HG02973 (cell line): Measurements from ENCODE around the gene STARD5.

Experiments
- ATAC-seq: cut with Tn5 transposase; IDR thresholded peaks from one replicate; pipeline ENCODE4 v1.9.1; 2021; ENCODE audit warnings: moderate library complexity; ENCODE audit not compliant: unreplicated experiment

The STARD5 gene

DNA sequence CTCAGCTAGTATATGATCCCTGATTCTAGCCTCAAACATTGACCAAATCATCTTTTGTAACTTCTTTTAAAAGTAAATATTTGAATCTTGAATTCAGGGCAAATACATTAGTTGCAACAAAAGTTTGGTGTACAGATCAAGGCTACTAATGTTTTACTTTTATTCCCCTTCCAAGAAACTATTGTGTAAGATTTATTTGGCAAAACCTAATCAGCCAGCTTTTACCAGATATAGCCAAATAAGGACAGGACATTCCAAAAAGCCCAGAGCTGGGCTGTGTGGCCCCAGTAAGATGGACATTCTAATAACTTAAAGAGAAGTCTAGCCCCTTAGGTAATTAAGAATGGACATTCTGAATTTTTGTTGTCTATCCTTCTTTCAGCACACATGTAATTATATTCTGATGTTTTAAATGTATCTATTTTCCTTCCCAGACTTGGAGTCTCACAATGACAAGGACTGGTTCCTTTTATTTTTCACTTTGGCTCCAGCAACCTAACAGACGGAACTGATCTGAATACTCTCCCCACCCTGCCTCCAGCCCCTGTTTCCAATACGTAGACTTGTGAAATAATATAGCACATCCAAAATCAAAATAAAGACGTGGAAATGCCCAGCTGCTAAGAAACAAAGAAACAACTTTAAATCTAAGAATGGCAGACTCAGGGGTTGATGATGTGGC, 48.1 kb downstream of the STARD5 start:
- no peak for ATAC-seq

DNA sequence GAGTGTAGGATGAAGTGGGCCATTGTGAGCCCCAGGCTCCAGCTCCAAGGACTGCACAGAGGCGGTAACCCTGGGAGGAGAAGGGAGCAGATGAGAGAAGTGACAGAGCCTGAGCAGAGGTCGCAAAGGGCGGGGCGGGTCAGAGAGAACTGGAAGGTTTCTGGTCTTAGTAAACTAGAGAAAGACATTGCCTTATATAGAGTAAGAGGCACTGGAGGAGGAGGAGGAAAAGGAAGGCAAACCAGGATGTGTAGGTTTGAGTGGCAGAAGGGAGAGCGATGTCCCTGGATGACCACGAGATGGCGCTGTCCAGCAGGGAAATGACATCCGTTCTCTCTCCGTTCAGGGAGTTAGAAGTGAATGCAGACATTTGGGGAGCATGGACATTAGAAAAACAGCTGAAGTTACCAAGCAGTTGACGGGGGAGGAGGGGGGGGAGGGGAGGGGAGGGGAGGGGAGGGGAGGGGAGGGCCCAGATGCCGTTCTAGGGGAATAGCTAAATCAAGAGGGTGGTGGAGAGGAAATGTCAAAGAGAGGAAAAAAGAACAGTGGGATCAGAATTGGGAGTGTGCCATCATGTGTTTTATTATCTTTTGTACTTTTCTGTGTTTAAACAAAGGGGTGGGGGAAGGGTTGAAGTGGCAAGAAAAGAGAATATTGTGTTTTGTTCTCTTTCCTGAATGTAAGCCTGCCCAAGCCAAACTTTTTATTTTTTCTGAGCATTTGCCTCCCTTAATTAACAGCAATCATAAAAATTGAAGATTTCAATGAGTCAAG, 48.8 kb downstream of the STARD5 start:
- peak; percentile 79 for ATAC-seq

DNA sequence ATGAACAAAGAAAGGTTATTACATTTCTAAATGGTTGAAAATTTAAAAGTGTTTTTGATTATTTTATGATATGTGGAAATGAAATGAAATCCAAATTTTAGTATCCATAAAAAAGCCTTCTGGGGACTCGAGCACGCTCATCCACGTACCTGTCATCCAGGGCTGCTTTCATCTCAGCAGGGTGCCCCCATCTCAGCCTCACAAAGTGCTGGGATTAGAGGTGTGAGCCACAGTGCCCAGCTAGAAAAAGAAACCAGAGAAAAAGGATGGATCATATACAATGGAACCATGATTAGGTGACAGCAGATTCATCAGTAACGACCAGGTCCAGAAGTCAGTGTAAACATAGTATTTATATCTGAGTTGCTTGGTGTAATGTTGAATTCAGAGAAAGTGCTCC, 49.7 kb downstream of the STARD5 start:
- ATAC-seq: no peak

DNA sequence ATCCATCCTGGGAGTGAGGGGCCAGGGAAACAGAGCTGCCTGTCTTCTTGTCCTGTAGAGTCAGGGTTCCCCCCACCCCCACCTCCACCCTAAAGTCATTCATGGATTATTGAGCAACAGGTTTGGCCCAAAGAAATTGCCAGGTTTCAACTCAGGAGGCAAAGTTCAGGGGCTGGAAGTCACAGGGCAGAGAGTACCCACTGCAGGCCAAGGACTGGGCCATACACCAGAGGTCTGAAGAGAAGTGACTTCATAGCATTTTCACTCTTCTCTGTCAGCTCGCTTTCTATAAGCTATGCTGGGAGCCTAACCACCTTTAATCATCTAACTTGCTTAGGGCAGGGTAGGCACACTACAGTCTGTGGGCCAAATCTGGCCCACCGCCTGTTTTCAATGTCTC, 50.1 kb downstream of the STARD5 start:
- ATAC-seq: no peak

DNA sequence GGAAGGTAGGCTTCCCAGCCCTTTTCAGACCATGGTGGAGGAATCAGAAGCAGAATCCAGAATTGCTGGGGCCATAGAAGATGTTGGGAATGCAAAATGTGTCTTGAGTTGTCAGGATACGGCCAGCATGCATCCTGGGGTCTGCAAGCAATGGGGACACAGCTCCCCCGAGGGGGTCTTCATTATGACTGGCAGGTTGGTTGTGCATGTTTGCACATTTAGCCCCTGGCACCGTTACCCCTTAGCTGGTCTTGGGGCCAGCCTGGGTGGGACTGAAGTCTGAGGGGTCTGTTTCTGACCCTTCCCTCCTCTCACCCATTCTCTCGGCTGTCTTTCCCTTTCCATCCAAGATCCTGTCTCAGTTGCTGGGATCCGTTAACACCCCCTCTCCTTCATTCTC, 50.7 kb downstream of the STARD5 start:
- ATAC-seq: no peak

DNA sequence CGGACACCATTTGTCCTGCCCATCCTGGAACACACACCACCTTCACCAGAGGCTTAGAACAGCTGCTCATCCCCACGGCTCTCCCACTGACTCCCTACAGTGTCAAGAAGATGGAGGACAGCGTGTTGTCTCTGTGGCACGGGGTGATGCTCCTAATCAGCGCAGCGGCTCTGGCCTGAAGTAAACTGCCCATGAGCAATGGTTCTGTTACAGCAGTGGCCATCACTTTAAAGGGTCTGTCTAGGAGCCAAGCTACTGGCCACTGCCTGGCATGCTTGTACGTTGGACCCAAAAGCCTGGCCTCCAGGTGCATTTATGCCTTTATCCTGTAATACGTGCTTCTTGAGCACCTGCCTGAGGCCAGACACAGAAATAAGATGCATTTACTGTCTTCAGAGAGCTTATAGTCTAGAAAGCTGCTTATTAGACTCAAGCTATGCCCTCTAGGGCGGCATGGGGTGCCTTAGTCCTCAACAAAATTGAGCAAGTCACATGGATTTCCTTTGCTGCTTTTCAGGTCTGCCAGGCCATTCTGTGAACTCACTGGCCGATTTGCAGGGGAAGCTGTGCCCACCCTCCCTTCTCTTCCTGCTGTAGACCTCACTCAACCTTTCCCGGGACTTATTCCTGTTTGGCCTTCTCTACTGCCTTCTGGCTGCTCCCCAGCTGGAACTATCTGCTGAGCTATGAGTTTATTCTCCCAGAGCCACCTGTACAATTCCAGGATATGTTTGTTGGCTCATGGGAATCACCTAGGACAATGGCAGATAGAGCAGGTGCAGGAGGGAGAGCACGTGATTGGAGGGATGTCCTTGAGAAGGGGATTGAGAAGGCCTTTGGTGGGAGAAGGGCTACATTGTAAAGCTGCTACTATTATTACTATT, 51.9 kb downstream of the STARD5 start:
- ATAC-seq: no peak

DNA sequence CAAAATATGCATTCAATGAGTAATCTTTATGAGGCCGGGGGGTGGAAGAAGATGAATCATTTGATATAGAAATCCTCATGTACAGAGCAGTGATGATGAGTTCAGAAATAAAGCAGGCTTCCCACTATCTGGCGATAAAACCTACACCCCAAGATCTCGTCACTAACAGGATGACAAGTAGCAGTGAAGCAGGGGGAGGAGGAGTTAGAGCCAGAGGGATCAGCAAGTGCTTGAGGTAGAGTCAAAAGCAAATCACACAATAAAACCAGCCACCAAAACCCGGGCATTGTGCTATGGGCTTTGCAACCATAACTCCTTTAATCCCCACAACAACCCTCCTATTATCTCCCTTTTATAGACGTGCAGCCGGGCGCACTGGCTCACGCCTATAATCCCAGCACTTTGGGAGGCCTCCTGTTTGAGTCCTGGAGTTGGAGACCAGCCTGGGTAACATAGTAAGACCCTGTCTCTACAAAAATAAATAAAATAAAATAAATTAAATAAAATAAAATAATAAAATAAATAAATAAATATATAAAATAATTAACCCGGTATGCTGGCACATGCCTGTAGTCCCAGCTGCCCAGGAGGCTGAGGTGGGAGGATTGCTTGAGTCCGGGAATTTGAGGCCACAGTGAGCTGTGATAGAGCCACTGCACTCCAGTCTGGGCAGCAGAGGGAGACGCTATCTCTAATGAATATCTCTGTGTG, 53.0 kb downstream of the STARD5 start:
- ATAC-seq: no peak

DNA sequence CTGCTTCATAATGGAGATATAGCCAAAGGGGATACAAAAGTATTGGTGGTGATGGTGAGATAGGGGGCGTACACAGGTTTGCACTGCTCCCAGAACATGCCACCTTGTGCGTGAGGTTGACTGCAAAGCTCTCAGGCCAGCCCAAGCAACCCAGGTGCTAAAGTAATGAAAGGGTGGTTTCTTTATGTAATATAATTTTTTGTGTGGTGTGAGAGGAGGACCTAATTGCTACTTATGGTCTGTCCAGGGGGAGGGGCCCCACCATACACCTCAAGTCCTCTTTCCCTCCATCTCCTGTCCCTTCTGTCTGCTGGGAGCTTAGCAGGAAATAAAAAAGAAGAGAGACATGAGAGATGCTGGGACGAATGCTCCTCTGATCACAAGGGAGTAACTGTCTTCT, 53.8 kb downstream of the STARD5 start:
- ATAC-seq: no peak

DNA sequence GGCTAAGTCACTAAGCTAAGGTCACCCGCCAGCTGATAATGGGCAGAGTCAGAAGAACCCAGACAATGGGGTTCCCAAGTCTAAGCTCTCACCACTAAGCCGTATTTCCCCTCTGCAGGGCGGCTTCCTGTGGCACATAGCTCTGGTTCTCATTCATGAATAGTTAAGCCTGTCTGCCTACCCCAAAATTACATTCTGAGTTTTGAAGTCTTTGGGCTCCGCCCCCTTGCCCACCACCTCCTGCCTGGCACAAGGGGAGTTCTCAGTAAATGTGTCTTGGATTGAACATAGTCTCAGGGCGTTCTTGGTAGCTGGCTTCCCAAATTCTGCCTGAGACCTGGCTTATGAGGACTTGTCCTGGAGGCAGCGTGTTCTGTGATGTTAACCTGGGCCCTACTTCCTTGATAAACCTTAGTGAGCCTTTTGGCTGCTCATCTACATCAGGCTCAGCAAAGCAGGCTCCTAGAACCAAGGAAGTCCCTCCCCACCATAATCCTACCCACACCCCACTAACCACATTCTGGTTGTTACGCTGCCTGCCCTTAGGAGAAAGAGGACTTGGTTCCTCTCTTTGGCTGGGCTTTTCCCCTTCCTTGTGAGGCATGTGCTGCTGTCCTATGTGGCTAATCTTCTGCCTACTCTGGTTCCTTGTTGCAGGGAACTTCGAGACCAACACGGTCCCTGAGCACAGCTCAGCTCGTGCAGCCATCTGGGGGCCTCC, 54.9 kb downstream of the STARD5 start:
- no peak for ATAC-seq

DNA sequence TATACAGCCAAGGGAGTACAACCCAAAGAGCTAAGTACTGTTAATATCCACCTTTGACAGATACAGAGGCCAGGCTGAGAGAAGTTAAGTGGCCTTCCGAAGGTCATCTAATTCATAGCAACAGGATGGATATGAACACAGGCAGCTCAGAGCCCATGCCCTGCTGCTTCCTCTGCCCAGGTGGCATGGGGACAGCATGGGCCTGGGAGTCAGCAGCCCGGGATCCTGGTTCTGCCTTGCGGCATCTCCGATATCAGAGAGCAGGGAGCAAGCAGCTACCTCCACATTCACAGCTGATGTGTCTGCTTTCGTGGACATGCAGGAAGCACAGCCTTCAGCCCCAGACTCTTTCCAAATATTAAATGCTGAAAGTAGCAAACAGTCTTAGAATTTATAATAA, 55.6 kb downstream of the STARD5 start:
- ATAC-seq: no peak

DNA sequence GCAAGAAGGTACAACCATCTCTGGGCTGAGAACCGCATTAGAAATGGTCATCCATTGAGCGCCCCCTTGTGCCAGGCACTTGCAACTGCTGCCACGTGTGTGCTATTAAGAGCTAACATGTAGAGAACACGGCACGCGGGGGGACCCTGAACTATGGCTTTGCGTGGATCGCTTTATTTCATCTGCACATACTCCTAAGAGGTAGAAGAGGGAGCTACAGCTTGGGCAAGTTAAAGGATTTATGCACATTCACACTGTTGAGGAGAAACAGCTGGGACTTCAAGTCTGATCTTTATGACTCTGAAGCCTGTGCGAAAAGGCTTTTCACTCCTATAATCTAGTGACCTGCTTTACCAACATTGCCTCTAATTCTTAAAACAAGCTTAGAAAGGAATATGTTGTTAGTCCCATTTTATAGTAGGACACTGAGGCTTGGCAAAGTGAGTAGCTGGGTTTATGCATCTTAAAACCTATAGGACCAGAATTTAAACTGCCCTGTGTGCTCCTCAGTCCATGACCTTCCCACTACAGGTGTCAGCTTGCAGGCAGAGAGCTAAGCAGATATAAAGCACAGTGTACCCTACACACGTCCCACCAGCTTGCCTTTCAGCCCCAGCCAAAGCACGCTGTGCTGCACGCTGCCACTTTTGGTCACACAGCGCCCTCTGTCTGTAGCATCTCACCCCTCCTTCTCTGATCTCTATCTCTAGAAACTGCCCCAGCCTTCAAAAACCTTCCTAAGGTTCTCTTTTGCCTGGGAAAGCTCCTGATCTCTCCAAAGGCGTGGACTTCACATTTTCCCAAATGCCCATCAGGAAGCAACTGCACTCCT, 57.8 kb downstream of the STARD5 start:
- ATAC-seq: peak; percentile 68

DNA sequence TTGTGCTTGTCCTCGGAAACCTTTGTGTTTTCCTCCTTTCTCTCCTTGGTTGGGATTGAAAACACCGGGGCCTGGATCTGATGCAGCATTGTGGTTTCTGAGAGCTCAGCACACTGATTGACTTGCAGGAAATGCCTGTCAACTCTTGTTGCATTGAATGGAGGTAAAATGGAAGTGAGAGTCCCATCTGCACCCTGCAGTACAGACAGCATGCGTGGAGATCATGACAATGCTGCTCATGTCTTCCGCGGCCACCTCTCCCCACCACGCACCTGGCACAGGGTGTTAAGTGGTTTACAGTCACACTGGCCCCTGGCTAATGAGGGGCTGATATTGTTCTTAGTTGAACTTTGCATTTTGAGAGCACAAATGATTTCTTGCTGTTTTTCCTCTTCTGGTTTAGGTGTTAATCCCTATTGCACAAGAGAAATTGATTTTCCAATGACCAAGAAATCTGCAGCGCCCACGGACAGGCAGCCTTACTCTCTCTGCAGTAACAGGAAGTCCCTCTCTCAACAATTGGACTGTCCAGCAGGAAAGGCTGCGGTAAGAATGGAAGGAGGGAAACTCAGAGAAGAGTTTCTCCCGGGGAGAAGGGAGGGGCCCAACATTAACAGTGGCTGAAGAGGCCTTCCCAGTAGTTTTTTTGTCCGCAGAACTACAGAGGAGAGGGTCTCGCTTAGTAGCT, 58.5 kb downstream of the STARD5 start:
- ATAC-seq: peak; percentile 12

DNA sequence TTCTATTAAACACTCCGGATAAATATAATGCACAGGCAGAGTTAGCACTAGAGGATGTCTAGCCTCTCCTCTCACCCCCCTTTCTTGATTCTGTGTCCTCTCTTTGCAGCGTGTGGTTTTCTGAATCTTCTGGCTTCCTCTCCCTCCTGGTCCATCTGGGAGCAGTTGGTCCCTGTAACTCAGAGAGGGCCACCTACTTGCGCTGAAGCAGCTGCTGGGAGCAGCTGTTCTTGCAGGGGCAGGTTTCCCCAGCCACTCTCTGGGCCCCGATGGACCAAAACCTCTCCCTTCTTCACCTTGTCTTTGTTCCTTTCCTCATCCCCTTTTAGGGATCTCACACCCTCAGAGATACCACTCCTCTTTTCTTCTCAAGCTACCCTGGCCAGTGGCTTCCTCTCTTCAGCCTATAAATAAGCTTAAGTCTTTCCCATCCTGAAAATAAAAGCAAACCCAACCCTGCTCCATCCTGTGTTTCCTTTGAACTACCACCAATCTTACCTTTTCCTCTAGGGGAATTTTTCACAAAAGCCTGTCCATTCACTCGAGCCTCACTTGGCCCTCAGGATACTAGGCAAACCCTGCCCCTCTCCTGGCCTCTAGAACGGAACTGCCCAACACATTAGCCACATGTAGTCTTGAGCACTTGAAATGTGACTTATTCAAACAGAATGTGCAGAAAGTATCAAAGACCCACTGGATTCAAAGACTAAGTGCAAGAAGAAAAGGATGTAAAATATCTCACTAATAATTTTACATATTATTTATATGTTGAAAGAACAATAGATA, 59.7 kb downstream of the STARD5 start:
- ATAC-seq: no peak

DNA sequence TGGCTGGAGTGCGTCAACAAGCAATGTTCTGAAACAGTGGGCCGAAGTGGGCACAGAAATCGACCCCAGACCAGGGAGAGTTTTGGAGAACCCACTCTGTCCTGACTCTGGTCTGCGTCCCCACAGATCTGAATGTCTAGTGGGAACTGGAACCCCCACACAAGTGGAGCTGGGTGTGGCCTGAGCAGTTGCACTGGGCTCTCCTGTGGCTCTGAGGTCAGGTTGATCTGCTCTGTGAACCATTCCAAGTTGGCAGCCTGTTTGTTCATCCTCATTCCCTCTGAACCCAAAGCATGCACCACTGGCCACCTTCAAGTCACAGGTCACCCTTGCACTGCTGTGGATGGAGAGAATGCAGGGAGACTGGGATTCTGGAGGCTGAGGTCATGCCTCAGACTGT, 60.5 kb downstream of the STARD5 start:
- ATAC-seq: no peak

DNA sequence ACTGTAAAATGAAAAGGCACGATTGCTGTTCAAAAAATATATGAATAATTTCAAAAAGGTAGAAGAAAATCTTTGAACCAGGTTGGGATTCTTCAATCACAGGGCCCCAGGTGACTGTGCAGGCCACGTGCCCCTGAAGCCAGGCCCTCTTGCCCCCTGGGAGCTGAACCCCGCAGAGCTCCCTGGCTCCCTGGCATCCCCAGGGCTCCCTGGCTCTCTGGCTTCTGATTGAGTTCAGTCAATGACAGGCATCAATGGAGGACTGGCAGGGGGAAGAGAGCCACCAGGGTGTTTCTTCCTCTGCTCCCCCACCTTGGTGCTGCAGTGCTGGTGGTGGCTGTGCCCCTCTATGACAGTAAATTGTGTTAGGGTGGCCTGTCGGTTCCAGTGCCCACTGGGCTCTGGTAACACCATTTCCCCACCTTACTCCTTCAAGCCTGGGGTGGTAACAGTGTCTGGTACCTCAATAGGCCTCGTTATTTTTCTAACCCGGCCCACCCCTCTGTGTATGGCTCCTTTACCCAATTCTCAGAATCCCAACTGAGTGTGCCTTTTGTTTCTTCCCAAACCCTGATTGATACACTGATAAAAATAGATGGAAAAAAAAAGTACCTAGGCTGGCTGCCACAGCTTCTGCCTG, 62.6 kb downstream of the STARD5 start:
- ATAC-seq: no peak

DNA sequence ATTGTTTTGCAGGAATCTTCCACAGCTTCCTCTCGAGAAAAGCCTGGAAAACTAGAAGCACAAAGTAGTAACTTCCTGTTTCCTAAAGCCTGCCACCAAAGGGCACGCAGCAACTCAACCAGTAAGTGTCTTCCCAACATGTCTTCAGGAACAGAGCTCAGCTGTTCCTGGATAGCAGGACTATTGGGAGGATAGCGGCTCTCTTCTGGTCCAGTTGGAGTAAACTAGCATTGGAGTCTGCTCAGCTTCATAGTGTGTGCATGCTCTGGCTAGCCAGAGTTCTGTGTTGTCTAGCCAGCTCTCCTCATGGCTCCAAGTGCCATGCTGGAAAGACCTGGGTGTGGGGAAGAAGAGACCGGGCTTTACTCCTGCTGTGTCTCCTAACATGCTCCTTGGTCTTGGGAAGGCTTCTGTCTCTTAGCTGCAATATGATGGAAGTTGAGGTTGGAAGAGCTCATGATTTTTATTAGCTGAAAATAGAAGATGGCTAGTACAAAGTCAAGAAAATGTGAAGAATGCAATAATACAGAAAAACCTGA, 64.1 kb downstream of the STARD5 start:
- no peak for ATAC-seq
